Colon (tissue), 2 donors: ENCODE data around the gene STAC3.

Experiments used
- FAIRE-seq: peaks from 2 replicates; lab custom pipeline; 2012; peaks lifted over from hg19 to GRCh38; lab: Jason Lieb, UNC
- donor health status: control.
- donor health status: control.

The STAC3 gene

DNA sequence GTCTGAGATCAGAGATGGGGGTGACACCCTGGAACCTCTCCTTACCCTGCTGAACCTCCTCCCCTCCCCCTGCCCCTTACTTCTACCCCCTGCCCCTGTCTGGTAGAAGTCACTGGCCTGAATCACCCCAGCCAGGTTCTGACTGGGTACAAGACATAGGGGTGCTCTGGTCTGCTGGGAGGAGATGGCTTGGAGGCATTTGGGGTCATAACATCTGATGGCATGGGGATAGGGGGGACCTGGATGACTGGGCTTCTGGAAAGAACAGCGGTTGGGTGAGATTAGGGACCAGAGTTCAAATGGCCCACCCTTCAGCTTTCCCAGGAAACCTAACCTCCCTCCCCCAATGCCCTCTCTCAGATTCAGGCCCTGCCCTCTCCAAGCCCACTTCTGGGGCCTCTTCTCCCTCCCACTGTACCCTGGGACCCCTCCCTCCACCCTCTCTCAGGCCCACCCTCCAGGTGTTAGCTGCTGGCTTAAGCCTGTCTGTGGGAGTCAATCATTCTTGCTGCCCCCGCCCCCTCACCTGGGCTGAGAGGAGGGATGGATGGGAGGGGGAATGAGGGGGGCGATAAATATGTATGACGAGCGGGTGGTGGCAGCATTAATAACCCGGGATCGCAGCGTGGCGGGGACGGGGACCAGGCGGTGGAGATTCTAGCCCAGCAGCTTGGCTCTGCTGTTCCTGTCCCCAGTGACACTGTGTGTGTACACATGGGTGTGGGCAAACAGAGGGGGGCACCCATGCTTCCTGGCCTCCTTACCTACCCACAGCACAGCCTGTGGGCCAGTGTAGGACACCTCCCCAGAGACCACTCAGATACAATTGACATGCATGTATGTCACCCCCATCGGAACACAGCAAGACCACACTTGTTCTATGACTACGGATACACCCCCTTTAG lies 28.4 kb downstream of the STAC3 start:
- FAIRE-seq = no peak

DNA sequence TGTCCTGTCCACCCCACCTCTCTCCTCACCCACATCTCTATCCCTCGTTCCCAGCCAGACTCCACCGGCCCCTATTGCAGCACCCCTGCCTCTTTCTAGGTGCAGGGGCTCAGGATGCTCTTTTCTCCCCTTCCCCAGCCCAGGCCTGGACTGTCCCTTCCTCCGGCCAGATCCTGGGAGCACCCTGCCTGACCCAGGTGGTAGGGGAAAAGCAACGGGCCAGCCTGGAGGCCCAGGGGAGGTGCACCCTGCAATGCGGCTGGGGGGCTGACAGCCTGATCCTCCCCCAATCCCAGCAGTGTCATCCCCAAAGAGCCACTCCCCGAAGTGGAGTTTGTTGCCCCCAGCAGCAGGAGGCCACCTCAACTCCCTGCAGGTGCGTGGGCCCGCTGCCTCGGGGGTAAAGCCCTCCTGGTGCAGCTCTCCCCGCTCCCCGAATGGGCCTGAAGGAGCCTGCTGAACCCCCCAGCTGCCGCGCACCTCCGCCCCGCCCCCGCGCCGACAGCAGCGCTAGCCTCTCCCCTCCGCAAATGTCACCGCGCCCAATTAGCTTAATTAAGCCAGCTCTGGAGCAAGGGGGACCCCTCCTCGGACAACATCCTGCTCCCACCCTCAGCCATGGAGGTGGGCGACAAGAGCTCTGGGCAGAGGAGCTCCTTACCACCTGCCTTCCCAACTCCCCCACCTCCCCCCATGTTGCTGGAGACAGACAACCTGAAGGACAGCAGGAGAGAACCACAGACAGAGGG lies 29.6 kb downstream of the STAC3 start:
- FAIRE-seq = no peak

DNA sequence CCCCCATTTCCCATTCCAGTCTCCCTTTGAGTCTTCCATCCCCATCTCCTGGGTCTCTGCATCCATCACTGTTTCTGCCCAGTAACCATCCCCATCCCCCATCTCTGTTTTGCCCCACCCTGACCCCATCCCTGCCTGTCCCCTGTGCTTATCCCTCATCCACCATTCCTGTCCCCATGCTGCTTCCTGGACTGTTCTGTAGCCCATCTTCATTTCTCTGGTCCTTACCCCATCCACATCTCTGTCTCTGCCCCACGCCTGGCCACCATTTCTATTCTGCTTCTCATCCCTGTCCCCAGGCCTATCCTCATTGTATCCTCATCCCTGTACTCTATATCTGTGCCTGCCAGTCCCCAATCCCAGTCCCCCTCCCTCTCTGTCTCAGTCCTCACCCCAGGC lies 30.2 kb downstream of the STAC3 start:
- no peak for FAIRE-seq

DNA sequence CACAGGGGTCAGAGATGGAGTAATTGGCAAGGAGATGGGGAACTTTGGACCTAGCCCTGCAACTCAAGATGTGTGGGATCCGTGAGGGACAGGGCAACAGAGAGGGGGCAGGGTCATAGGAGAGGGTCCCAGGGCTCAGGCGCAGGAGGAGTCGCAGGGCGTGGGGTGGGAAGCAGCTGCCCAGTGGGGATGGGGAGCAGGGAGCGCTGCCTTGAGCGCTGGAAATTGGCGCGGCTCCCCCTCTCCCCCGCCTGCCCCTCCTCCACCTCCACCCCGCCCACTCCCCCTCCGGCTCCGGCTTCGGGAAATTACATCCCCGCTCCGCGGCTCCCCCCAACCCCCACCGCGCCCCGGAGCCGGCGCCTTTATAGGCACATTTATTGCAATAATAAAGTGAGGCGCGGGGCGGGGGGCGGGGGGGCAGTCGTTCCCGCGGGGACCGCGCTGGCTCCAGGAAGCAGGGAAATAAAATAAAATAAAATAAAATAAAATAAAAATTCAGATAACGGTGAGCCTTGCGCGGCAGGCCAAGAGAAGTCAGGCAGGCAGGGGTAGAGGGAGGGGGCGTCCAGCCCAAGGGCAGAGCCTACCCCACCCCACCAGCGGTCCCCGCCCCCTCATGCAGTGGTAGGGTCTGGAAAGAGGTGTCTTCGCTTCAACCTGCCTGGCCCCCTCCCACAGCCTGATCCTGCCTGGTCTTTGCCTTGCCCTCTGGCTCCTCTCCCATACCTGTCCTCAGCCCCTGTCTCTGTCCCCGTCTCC lies 30.8 kb downstream of the STAC3 start:
- FAIRE-seq = no peak

DNA sequence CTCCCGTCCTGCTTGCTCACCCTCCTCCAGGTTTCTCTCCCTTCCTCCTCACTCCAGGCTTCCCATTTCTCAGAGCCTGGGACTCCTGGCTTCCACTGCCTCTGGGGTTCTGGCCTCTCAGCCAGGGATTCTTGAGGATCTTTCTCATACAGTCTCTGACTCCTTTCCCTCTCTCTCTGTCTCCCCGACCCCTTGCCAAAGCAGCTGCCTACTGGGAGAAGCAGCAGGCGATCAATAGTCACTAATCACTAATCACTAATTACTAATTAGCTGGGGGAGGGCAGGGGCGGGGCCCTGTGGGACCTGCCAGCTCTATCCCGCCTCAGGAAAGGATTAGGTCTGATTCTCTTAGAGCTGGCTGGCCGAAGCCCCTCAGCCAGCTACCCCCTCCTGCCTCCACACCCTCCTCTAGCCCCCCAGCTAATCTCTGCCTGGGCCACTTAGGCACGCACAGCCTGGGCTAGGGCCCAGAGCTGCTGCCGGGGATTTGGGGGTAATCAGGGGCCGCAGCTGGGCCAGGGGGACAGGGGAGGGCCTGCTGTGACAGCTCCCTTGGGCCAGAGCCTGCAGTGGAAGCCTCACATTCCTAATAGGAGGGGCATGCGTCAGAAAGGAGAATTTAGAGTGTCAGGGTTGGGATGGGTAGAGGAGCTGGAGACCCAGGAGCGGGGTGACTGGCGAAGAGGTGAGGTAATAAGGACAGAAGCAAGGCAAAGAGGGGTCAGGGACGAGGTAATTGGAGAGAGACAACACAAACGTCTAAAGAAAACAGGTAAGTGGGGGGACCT lies 31.6 kb downstream of the STAC3 start:
- FAIRE-seq = no peak

DNA sequence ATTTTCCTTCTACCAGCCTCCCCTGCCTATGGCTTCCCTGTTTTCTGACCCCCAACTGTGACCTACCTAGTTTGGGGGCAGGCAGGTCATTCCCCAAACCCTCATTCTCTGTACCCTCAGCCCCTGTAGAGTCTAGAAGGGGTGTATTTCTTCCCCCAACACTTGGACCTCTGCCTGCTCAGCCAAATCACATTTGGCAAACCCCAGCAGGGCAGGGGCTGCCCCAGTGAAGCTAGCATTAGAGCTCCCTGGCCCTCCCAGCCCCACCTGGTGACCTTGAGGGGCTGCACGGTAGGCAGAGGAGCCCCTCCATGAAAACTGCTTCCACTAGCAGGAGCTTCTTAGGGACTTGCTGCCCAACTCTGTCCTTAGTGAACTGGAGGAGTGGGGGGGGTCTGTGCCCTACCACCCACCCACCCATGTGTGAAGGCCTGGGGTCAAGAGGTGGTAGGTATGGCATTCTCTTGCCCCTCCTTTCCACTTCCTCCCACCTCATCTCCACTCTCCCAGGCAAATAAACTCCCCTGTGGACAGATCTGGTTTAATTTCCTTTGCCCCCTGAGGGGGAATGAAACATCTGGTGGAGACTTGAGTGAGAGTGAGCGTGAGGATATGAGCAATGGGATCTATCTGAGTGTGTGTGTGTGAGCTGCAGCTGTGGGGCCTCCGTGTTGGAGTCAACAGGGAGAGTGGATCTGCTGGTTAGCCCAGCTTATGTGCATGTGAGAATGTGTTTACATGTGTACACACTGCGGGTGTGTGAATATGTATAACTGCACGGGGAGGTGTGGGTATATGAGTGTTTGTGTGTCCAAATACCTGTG lies 32.7 kb downstream of the STAC3 start:
- no peak for FAIRE-seq

DNA sequence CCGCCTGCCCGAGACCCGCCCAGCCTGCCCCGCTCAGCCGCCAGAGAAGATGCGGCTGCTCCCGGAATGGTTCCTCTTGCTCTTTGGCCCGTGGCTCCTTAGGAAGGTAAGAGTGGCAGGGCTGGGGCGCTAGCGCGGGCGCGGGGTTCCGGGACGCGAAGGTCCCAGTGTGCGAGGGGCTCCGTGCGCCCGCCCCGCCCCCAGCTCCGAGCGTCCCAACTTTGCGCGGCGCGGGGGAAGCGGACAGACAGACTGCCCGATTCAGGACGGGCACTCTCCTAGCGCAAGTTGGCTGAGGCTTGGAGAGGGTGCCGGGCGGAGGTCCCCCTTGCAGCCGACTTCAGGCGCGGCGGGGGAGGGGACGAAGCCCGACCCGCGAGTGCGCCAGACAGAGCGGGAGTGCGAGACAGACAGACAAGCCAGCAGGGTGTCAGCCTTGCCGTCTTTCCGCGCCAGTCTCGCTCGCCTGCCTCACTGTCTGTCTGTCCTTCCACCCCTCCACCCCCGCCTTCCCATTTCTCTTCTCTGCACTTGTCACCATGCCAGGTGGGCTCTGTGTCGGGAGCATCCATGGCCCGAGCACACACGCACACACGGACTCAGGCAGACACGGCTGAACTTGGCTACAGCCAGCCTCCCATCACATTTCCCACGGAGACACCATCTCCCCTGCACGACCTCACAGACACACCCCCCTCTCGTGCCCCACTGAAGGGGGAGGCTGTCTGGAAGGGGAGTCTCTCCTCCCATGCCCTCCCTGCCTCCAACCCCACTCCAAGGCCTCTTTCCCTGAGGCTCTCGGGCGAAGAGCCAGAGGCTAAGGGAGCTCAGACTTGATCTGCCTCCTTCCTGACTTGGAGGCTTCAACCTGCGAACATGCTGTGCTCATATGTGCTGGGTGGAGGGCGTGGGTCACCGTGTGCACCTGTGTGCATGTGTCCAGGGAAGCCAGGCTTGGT lies 33.8 kb downstream of the STAC3 start:
- FAIRE-seq = no peak

DNA sequence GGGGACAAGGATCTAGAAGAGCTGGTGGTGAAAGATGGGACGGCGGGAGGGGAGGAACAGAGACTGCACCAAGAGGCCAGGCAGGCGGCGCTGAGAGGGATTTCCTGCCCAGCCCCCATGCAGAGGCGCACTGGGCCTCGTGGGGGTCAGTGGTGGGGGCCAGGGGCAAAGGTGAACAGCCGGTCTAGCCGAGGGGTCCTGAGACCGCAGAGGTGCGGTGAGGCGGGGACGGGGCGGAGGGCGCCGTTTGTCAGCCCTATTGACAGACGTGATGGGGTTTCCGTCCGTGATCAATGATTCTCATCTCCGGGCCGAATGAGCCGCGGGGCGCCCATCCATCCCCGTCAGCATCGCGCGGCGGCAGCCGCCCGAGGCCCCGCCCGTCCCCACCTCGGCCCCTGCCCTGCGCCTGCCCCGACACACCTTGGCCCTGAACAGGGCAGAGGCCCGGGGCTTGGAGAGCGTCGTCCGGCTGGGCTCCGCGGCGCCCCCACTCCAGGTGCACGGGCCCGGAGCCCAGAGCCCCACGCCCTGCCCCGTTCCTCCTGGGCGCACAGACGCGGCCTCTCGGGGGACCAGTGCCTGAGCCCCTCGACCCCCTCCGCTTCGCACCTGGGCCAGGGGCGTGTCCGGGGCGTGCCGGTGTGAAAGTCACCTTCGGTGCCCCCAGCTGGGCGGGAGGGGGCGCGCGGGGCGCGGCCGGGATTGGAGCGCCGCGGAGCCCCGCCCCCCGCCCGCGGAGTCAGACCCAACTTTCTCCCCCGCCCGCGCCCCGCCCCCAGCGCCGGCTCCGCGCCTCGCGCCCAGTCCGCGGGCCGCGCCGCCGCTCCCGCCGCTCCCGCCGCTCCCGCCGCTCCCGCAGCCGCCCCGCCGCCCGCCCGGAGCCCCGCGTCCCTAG lies 34.7 kb downstream of the STAC3 start, which contains the start of gene NXPH4:
Gene NXPH4 (plus strand): TSS at position 781 of the 898 bp plus-strand sequence. CDS start 176 bp downstream, outside the sequence.
- FAIRE-seq = no peak

DNA sequence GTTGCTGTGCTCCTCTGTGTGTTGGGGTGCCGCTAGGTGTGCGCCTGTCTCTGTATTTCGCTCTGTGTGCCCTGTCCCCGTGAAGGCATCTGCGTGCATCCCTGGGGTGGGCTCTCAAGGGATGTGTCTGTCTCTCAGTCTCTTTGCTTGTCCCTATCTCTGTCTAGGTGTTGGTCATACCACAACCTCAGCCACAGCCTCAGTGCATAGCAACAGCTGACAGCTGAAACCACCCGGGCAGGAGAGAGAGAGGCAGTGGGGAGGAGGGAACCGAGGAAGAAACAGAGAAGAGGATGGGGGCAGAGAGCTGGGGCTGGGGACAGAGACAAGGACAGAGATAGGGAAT lies 35.3 kb downstream of the STAC3 start:
- no peak for FAIRE-seq

DNA sequence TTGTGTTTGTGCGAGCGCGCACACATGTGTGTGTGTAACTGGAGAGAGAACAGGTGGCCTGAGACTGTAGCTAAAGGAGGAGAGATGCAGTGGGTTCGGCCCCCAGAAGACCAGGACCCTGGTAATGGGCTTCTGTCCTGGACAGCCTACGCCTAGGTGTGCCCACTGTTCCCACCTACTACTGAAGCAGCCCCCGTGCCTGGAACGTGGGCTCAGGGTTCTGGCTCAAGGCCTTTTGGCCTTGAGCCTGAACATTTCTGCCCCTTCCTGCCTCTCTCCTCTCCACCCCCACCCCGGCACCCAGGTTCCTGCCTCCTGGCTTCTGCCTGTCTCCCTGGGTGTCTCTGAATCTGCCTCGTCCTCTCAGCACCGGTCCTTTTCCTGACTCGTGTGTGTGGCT lies 35.9 kb downstream of the STAC3 start:
- no peak for FAIRE-seq

DNA sequence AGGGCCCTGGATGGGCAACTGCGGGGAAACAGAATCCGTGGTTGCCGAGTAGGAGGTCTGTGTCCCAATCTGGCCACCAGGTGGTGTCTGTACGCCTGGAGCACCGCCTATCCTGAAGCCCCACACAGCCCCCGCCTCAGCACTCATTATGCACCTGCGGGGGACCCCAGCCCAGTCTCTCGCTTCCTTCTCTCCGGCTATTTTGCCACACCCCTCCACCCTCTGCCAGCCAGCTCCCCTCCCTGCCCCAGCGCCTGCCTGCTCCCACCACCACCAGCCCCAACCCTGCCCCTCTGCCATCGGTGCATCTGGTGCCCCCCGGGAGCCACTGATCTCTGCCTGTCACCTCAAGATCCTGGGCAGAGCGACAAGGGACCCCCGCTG lies 36.6 kb downstream of the STAC3 start:
- no peak for FAIRE-seq

DNA sequence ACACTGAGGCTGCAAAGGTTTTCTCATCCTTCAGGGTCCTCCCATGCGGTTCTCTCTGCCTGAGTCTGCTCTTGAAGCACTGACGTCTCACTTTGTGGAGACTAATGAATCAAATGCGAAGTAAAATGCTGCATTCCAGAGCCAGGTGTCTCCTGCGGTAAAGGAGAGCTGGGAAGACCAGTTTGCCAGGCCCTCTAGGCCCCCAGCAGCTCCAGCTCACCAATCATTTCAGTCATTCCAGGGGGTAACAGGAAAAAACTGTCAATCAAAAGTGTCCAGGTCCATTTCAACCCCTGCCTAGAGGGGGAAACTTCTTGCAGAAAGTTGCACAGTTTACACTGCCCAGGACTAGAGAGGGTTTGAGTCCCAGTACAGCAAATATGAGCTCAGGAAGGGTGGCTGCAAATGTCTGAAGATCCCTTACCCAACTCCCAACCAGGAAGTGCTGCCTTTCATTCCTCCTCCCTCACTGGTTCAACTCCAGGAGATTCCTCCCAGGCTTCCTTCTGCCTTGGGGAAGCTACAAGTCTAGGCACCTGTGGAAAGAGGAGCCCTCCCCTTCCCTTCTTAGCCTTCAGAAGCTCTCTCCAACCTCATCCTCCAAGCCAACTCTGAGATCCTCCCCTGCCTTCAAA lies 37.1 kb downstream of the STAC3 start:
- FAIRE-seq = no peak

DNA sequence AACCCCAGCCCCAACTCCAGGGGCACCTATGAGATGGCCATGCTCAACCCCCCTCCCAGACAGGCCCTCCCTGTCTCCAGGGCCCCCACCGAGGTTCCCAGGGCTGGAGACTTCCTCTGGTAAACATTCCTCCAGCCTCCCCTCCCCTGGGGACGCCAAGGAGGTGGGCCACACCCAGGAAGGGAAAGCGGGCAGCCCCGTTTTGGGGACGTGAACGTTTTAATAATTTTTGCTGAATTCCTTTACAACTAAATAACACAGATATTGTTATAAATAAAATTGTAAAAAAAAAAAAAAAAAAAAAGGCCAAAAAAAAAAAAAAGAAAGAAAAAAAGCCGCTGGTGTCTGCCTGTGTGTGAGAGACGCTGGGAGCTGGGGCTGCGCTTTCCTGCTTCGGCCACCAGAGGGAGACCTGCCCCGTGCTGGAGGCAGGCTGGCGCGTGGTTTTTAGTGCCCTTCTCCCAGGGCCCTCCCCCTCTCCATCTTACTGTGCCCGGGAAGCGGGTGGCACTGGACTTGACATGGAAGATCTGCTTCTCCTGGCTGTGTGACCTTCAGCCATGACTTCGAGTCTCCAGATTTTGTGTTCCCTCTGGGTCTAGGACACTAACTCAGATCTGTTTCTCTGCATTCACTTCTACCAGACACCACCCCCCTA lies 37.8 kb downstream of the STAC3 start:
- peak; percentile 69 for FAIRE-seq

DNA sequence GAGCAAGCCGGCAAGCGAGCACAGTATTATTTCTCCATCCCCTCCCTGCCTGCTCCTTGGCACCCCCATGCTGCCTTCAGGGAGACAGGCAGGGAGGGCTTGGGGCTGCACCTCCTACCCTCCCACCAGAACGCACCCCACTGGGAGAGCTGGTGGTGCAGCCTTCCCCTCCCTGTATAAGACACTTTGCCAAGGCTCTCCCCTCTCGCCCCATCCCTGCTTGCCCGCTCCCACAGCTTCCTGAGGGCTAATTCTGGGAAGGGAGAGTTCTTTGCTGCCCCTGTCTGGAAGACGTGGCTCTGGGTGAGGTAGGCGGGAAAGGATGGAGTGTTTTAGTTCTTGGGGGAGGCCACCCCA lies 38.3 kb downstream of the STAC3 start:
- FAIRE-seq = no peak

DNA sequence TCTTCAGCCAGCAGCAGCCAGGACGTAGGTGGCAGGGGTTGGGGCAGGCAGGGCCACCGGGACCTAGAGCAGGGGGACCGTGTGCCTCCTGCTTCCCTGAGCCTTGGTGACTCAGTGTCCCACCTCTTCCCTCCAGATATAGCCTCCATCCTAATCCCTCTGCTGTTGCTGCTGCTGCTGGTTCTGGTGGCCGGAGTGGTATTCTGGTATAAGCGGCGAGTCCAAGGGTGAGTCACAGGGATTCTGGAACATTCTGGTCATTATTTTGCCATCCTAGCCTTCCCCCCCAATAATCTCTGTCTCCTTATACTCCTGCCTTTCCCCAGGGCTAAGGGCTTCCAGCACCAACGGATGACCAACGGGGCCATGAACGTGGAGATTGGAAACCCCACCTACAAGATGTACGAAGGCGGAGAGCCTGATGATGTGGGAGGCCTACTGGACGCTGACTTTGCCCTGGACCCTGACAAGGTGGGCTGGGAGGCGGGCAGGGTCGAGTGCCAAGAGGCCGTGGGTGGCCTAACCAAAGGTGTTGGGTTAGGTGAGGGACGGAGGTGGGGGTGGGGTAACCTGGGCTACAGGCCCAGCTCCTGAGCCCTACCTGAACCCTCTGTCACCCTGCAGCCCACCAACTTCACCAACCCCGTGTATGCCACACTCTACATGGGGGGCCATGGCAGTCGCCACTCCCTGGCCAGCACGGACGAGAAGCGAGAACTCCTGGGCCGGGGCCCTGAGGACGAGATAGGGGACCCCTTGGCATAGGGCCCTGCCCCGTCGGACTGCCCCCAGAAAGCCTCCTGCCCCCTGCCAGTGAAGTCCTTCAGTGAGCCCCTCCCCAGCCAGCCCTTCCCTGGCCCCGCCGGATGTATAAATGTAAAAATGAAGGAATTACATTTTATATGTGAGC lies 38.9 kb downstream of the STAC3 start:
- no peak for FAIRE-seq

DNA sequence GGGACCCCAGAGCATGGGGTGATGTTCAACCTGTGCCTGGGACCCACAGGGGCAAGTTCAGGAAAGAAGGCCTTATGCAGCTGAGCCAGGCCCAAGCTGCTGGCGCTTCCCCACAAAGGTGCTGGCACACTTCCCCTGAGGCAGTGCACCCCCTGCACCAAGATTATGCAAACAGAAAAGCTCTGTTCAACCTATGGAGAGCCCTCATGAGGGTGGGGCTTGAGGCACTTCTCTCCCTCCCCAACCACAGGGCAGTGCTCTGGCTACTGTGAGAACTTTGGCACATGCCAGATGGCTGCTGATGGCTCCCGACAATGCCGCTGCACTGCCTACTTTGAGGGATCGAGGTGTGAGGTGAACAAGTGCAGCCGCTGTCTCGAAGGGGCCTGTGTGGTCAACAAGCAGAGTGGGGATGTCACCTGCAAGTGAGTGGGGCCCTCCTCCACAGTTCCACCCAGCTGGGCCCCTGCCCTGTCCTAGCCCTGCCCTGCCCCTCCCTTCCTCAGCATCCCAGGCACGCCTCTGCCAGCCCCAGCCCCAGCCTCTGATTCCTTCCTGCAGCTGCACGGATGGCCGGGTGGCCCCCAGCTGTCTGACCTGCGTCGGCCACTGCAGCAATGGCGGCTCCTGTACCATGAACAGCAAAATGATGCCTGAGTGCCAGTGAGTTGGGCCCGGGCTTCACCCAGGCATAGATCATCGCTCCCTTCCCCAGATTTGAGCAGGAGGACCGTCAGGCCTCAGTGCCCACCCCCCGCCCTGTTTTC lies 39.9 kb downstream of the STAC3 start:
- no peak for FAIRE-seq
